NCI-H1417 (cell line): ENCODE data around the gene TSEN54.
"Not testable (repeated sequence)": the region's sequence is repeated elsewhere in the genome, so short reads cannot be mapped to it uniquely, and the experiment has no call there.

Experiments
- DNase-seq, 3 experiments: peaks; one replicate each; lab custom pipeline; 2025; lab: John Stamatoyannopoulos, UW

TSEN54 gene

GRCh38 chr17:75516255-75516618 is at the start of gene TSEN54:
TSS of gene TSEN54 (plus strand) at chr17:75516528. CDS start at chr17:75516561, 33 bp downstream.
- peak; percentile 86 to 91 (median 89) for DNase-seq

GRCh38 chr17:75468291-75468754 is 48.0 kb upstream of the TSEN54 start:
- DNase-seq = no peak

GRCh38 chr17:75468779-75469373 is 47.5 kb upstream of the TSEN54 start:
- no peak for DNase-seq

- DNase-seq = no peak
Measured at GRCh38 chr17:75471207-75471606, 45.1 kb upstream of the TSEN54 start.

GRCh38 chr17:75472119-75472518 is 44.2 kb upstream of the TSEN54 start:
- peak; percentile 7 to 92 (median 76) for DNase-seq

- no peak for DNase-seq
Measured at GRCh38 chr17:75473246-75473645, 43.1 kb upstream of the TSEN54 start.

GRCh38 chr17:75474736-75475135 is 41.6 kb upstream of the TSEN54 start:
- DNase-seq = no peak

- DNase-seq = no peak
Measured at GRCh38 chr17:75475144-75475835, 41.0 kb upstream of the TSEN54 start.

- no peak for DNase-seq
Measured at GRCh38 chr17:75475851-75476250, 40.5 kb upstream of the TSEN54 start.

- DNase-seq = no peak
Measured at GRCh38 chr17:75476271-75476671, 40.1 kb upstream of the TSEN54 start.

- DNase-seq = no peak
Measured at GRCh38 chr17:75476752-75477489, 39.4 kb upstream of the TSEN54 start.

- not testable (repeated sequence) for DNase-seq
Measured at GRCh38 chr17:75477490-75477862, 38.9 kb upstream of the TSEN54 start.

GRCh38 chr17:75478508-75478907 is 37.8 kb upstream of the TSEN54 start:
- DNase-seq = no peak

GRCh38 chr17:75480281-75480680 is 36.0 kb upstream of the TSEN54 start:
- no peak for DNase-seq

- no peak for DNase-seq
Measured at GRCh38 chr17:75481194-75482068, 34.9 kb upstream of the TSEN54 start.

- DNase-seq = no peak
Measured at GRCh38 chr17:75482098-75482942, 34.0 kb upstream of the TSEN54 start.

GRCh38 chr17:75485688-75486087 is 30.6 kb upstream of the TSEN54 start:
- no peak for DNase-seq

- no peak for DNase-seq
Measured at GRCh38 chr17:75486151-75486550, 30.2 kb upstream of the TSEN54 start.

GRCh38 chr17:75486951-75487350 is 29.4 kb upstream of the TSEN54 start:
- no peak for DNase-seq

GRCh38 chr17:75487351-75488070 is 28.8 kb upstream of the TSEN54 start:
- no peak for DNase-seq
